ENCODE measurements around the gene STAG1.

- TF ChIP-seq, protein P1, sequence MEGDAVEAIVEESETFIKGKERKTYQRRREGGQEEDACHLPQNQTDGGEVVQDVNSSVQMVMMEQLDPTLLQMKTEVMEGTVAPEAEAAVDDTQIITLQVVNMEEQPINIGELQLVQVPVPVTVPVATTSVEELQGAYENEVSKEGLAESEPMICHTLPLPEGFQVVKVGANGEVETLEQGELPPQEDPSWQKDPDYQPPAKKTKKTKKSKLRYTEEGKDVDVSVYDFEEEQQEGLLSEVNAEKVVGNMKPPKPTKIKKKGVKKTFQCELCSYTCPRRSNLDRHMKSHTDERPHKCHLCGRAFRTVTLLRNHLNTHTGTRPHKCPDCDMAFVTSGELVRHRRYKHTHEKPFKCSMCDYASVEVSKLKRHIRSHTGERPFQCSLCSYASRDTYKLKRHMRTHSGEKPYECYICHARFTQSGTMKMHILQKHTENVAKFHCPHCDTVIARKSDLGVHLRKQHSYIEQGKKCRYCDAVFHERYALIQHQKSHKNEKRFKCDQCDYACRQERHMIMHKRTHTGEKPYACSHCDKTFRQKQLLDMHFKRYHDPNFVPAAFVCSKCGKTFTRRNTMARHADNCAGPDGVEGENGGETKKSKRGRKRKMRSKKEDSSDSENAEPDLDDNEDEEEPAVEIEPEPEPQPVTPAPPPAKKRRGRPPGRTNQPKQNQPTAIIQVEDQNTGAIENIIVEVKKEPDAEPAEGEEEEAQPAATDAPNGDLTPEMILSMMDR (IDR thresholded peaks at IDR 0.05), result no peak
- TF ChIP-seq POLR2A (IDR thresholded peaks at IDR 0.05), result no peak
- TF ChIP-seq POLR2AphosphoS5 (IDR thresholded peaks at IDR 0.05), result no peak
- no peak for TF ChIP-seq EP300 (IDR thresholded peaks at IDR 0.05)
These were observed 40.6 kb upstream of the STAG1 start for GRCh38 chr3:136792556-136793330.

Data from stomach (tissue), 4 donors.